ENCODE results near the gene LGR5.

DNA sequence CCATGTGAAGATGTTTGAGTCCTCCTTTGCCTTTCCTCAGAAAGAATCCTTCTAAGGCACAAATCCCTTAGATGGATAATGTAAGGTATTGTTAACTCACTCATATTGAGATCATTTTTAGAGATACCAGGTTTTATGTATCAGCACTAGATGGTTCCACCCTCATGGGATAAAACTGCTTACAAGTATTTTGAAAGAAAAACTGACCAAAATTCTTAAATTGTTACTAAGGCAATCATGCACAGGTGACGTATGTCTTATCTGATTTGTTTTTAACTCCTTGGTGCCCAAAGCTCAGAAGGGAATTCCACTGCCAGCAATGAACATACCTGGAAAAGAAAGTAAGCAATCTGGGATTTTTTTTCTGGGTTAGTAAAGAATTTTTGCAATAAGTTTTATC is 145.6 kb downstream of the LGR5 start:
- no peak for TF ChIP-seq SP1 (IDR thresholded peaks at IDR 0.05; ENCODE audit: low read depth)
- TF ChIP-seq, protein P1, sequence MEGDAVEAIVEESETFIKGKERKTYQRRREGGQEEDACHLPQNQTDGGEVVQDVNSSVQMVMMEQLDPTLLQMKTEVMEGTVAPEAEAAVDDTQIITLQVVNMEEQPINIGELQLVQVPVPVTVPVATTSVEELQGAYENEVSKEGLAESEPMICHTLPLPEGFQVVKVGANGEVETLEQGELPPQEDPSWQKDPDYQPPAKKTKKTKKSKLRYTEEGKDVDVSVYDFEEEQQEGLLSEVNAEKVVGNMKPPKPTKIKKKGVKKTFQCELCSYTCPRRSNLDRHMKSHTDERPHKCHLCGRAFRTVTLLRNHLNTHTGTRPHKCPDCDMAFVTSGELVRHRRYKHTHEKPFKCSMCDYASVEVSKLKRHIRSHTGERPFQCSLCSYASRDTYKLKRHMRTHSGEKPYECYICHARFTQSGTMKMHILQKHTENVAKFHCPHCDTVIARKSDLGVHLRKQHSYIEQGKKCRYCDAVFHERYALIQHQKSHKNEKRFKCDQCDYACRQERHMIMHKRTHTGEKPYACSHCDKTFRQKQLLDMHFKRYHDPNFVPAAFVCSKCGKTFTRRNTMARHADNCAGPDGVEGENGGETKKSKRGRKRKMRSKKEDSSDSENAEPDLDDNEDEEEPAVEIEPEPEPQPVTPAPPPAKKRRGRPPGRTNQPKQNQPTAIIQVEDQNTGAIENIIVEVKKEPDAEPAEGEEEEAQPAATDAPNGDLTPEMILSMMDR (IDR thresholded peaks at IDR 0.05 in 2 of 3, conservative IDR thresholded peaks at IDR 0.05 in 1 of 3; ENCODE audit: borderline replicate concordance in 1 of 3, insufficient read depth in 1 of 3, low read depth in 2 of 3, low read length in 2 of 3), result no peak
- TF ChIP-seq EZH2phosphoT487 (IDR thresholded peaks at IDR 0.05; ENCODE audit: borderline replicate concordance), result no peak
- no peak for TF ChIP-seq EGR1 (IDR thresholded peaks at IDR 0.05; ENCODE audit: low read depth)
